Adrenal gland (tissue), 12 donors: ENCODE results near the gene MACROD2. TPM values are rescaled to one million over a fixed set of nuclear protein-coding genes. Genes with fewer than 3 reads are reported as not detected.

Source experiments
- DNase-seq, 7 donors: peaks; one replicate each; pipeline ENCODE4 v3.0.0-alpha.2; 2019 to 2020
- H3K27ac ChIP-seq, 5 donors: fragments of 200-600 bp; sonication (generic) in 4 of 5; 1 replicate in 3 of 5; 2 replicates in 2 of 5; pipeline versions ENCODE4 v1.5.1 to v1.8.0; 2016 to 2020; ENCODE audit warnings: mild to moderate bottlenecking in 1 of 5
- H3K27me3 ChIP-seq: fragments of 200-600 bp; 2 replicates; pipeline ENCODE4 v1.8.0; 2021
- H3K36me3 ChIP-seq, 2 donors: fragments of 200-600 bp; replicated peaks in 1 of 2; 1 replicate in 1 of 2; 2 replicates in 1 of 2; pipeline versions ENCODE4 v1.5.1 to v1.8.0; 2018 to 2022
- H3K4me1 ChIP-seq, 2 donors: fragments of 200-600 bp; replicated peaks in 1 of 2; 1 replicate in 1 of 2; 2 replicates in 1 of 2; pipeline versions ENCODE4 v1.5.1 to v1.8.0; 2018 to 2021
- H3K4me3 ChIP-seq, 4 donors: fragments of 200-600 bp; sonication (generic) in 3 of 4; one replicate each; pipeline ENCODE4 v1.5.1; 2016 to 2018
- H3K9me3 ChIP-seq, 3 donors: fragments of 200-600 bp; sonication (generic) in 1 of 3; replicated peaks in 1 of 3; 1 replicate in 2 of 3; 2 replicates in 1 of 3; pipeline versions ENCODE4 v1.5.1 to v1.8.0; 2016 to 2021
- CTCF ChIP-seq, 6 experiments: fragments of 450-650 bp in 4 of 6; fragments of 200-600 bp in 2 of 6; sonication (generic) in 1 of 6; IDR thresholded peaks; 1 replicate in 5 of 6; 2 replicates in 1 of 6; pipeline versions ENCODE4 v1.5.1 to v1.8.0; 2016 to 2021; ENCODE audit warnings: antibody characterized with exemption in 6 of 6, mild to moderate bottlenecking in 2 of 6, moderate library complexity in 1 of 6
- POLR2A ChIP-seq, 2 donors: fragments of 450-650 bp; IDR thresholded peaks; one replicate each; pipeline ENCODE4 v1.6.1; 2017; ENCODE audit warnings: antibody characterized with exemption in 2 of 2, mild to moderate bottlenecking in 2 of 2, moderate library complexity in 1 of 2
- WGBS, 4 donors: extraction: QIAGEN DNeasy Blood & Tissue Kit in 2 of 4; methylation state at CpG; one replicate each; pipeline versions ENCODE4 v1.1.5 to v1.1.7; 2013 to 2017; 5-methylcytosine and 5-hydroxymethylcytosine counted together
- intact Hi-C, 2 donors: fragments of 100-400 bp; cut with DNase I; formaldehyde crosslinking; loops; one replicate each; pipeline versions ENCODE4 v1.14.1 to v1.15.0; 2022 to 2023
- polyA plus RNA-seq, 3 donors: library from polyadenylated mRNA; stranded (reverse); fragments of 200-250 nt in 2 of 3; fragments of 350-450 nt in 1 of 3; fragmentation: Illumina TruSeq in 1 of 3; extraction: RNeasy Lipid Tissue Mini Kit (QIAGEN cat#74804) in 1 of 3; gene quantifications; one replicate each; pipeline ENCODE4 v1.2.3, GENCODE V29; 2013 to 2014
- total RNA-seq, 9 donors: library from RNA; depleted of rRNA in 4 of 9; stranded (reverse); fragments of >200 nt in 4 of 9; fragments of 120-200 nt in 1 of 9; fragmentation: NEBNext Ultra II Directional in 1 of 9; extraction: Animal tissue kit (Norgen Biotek cat#: 25700) in 1 of 9; gene quantifications; one replicate each; pipeline versions ENCODE4 v1.1.0 to v1.2.4, GENCODE V29; 2013 to 2023
- donor health status: healthy with polysubstance abuse.
- donor health status: Bipolar disorder and iron deficiency.
- donor health status: DM: yes; HTN: yes; CAD: no.
- donor health status: DM: no; HTN: no; CAD: no.
- donor health status: DM: no; HTN: no; CAD: no.
- donor health status: DM: yes; HTN: yes; CAD: no.

Gene MACROD2
- total and polyA plus RNA-seq, 12 donors, result 1.1 to 21.2 (median 6.4) TPM

GRCh38 chr20:14830899-14831298 is 835.6 kb downstream of the MACROD2 start:
- no peaks in the 10 kb centered on the region for H3K36me3 ChIP-seq
- H3K4me3 ChIP-seq, result no peak overlapping the region
- TF ChIP-seq CTCF (IDR thresholded peaks at IDR 0.05), result no peak
- no peak for TF ChIP-seq POLR2A (IDR thresholded peaks at IDR 0.05)
- DNase-seq, result no peak
- intact Hi-C loops, result no loop called here
- 83 to 90% (median 85%) methylated on average over 6 of the region's 6 CpGs for WGBS, 4 donors
- H3K9me3 ChIP-seq, result no peaks in the 10 kb centered on the region
- H3K4me1 ChIP-seq, result no peaks in the 10 kb centered on the region
- H3K27me3 ChIP-seq, result no peaks in the 10 kb centered on the region
- H3K27ac ChIP-seq, result no peak overlapping the region

GRCh38 chr20:14832630-14833029 is 837.3 kb downstream of the MACROD2 start:
- Histone ChIP-seq H3K4me3 (no peak overlapping the region), H3K27ac (no peak overlapping the region), H3K4me1 (no peaks in the 10 kb centered on the region), H3K9me3 (no peaks in the 10 kb centered on the region), H3K27me3 (no peaks in the 10 kb centered on the region), H3K36me3 (no peaks in the 10 kb centered on the region)
- intact Hi-C loops, result no loop called here
- DNase-seq, result no peak
- no peak for TF ChIP-seq POLR2A (IDR thresholded peaks at IDR 0.05)
- no peak for TF ChIP-seq CTCF (IDR thresholded peaks at IDR 0.05)

GRCh38 chr20:14838663-14839628 is 843.6 kb downstream of the MACROD2 start:
- no peaks in the 10 kb centered on the region for H3K9me3 ChIP-seq
- H3K36me3 ChIP-seq, result no peaks in the 10 kb centered on the region
- H3K27ac ChIP-seq, result no peak overlapping the region
- TF ChIP-seq POLR2A (IDR thresholded peaks at IDR 0.05) (no peak), CTCF (IDR thresholded peaks at IDR 0.05) (no peak)
- no peak overlapping the region for H3K4me3 ChIP-seq
- no peak for DNase-seq
- intact Hi-C loops, result no loop called here
- no peaks in the 10 kb centered on the region for H3K27me3 ChIP-seq
- WGBS, 4 donors, result 48 to 69% (median 49%) methylated on average over 7 of the region's 7 CpGs
- no peaks in the 10 kb centered on the region for H3K4me1 ChIP-seq

- Histone ChIP-seq H3K4me3 (no peak overlapping the region), H3K9me3 (no peaks in the 10 kb centered on the region), H3K36me3 (no peaks in the 10 kb centered on the region), H3K4me1 (no peaks in the 10 kb centered on the region), H3K27ac (no peak overlapping the region), H3K27me3 (no peaks in the 10 kb centered on the region)
- WGBS, 4 donors, result 51 to 77% (median 67%) methylated on average over 2 of the region's 2 CpGs
- no peak for DNase-seq
- intact Hi-C loops, result no loop called here
- no peak for TF ChIP-seq CTCF (IDR thresholded peaks at IDR 0.05)
- no peak for TF ChIP-seq POLR2A (IDR thresholded peaks at IDR 0.05)
These were observed 850.2 kb downstream of the MACROD2 start for GRCh38 chr20:14845199-14846160.
